Measurements from ENCODE around the gene HLA-DRA. TPM values are rescaled to one million over a fixed set of nuclear protein-coding genes. Genes with fewer than 3 reads are reported as not detected.
"Not testable (repeated sequence)": the region's sequence is repeated elsewhere in the genome, so short reads cannot be mapped to it uniquely, and the experiment has no call there.

Gene HLA-DRA
- total RNA-seq, 2 experiments from 2014 or later: 552 to 1,231 TPM

DNA sequence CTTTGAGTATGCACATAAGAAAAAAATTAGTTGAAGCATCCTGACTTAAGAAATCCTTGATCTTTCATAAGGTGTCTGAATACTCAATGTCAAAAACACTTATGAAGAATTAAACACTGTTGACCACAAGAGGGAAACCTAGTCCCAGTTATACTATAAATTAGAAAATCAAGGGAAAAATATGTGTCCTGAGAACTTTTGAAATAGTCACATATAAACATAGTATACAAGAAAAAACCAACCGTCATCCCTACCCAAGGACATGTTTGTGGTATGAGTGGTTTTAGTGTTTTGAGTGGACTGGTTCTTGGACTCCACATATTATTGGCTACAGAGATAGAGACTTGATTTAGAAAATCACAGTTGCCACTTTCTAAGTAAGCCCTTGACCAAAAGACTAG lies 7.6 kb upstream of the HLA-DRA start:
- Histone ChIP-seq H3K9me2 (ENCODE audit: insufficient read depth, low read length) (no peaks in the 10 kb centered on the region), H3K36me3 (ENCODE audit: insufficient read depth, low read length) (no peaks in the 10 kb centered on the region), H3K4me1 (ENCODE audit: insufficient read depth, low read length, poor library complexity, severe bottlenecking) (peaks cover 24% of the 10 kb centered on the region), H3K4me3 (ENCODE audit: low read depth, low read length, poor library complexity, severe bottlenecking) (no peak overlapping the region), H3K9me3 (ENCODE audit: low read length) (no peaks in the 10 kb centered on the region), H3K27ac (ENCODE audit: low read depth, low read length, poor library complexity, severe bottlenecking) (no peak overlapping the region), H3K4me2 (ENCODE audit: low read length) (no peak overlapping the region), H2AFZ (ENCODE audit: low read length) (no peak overlapping the region), H4K20me1 (ENCODE audit: insufficient read depth, low read length) (no peaks in the 10 kb centered on the region), H3K79me2 (ENCODE audit: insufficient read depth, low read depth, low read length) (no peaks in the 10 kb centered on the region)
- ChIA-PET POLR2A (interaction anchor here (0.7 kb wide), 1 partner anchor 356 kb away, joined by 3 read pairs; no protein-coding TSS in a partner anchor), CTCF (ENCODE audit: unreplicated experiment) (interaction anchor here (0.7 to 1.0 kb wide), 3 partner anchors 187 to 270 kb away, joined by 3 to 4 read pairs (median 4); no protein-coding TSS in a partner anchor)
- no peak for TF ChIP-seq EZH2phosphoT487 (IDR thresholded peaks at IDR 0.05; ENCODE audit: borderline replicate concordance, low read depth, low read length)
- TF ChIP-seq, protein P1, sequence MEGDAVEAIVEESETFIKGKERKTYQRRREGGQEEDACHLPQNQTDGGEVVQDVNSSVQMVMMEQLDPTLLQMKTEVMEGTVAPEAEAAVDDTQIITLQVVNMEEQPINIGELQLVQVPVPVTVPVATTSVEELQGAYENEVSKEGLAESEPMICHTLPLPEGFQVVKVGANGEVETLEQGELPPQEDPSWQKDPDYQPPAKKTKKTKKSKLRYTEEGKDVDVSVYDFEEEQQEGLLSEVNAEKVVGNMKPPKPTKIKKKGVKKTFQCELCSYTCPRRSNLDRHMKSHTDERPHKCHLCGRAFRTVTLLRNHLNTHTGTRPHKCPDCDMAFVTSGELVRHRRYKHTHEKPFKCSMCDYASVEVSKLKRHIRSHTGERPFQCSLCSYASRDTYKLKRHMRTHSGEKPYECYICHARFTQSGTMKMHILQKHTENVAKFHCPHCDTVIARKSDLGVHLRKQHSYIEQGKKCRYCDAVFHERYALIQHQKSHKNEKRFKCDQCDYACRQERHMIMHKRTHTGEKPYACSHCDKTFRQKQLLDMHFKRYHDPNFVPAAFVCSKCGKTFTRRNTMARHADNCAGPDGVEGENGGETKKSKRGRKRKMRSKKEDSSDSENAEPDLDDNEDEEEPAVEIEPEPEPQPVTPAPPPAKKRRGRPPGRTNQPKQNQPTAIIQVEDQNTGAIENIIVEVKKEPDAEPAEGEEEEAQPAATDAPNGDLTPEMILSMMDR (conservative IDR thresholded peaks at IDR 0.05; ENCODE audit: low read length): peak; percentile 93
- DNase-seq (ENCODE audit: low spot score): peak; percentile 75
- intact Hi-C loops (cut with micrococcal nuclease; ENCODE audit: unreplicated experiment): loop anchor here (1.0 to 2.0 kb wide), 4 partner anchors 261 to 437 kb away; no protein-coding TSS in a partner anchor
- BruUV-seq (replicated peaks): no TSS peak

DNA sequence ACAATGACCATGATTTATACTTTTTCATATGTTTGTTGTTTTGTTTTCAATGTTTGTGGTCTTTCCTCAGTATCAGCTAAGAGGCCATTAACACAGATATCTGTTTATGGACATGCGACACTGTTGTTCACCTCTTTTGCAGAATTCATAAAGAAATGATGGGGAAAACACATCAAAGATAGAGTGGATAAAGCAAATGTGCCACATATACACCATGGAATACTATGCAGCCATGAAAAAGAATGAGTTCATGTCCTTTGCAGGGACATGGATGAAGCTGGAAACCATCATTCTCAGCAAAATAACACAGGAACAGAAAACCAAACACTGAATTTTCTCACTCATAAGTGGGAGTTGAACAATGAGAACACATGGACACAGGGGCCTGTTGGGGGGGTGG lies 5.7 kb upstream of the HLA-DRA start:
- H3K79me2 ChIP-seq (ENCODE audit: insufficient read depth, low read depth, low read length); CTCF ChIA-PET (ENCODE audit: unreplicated experiment); H3K4me3 ChIP-seq (ENCODE audit: low read depth, low read length, poor library complexity, severe bottlenecking); H3K9me2 ChIP-seq (ENCODE audit: insufficient read depth, low read length); H3K9me3 ChIP-seq (ENCODE audit: low read length); H4K20me1 ChIP-seq (ENCODE audit: insufficient read depth, low read length); H3K27ac ChIP-seq (ENCODE audit: low read depth, low read length, poor library complexity, severe bottlenecking); H2AFZ ChIP-seq (ENCODE audit: low read length); DNase-seq (ENCODE audit: low spot score); BruUV-seq (replicated peaks); H3K4me2 ChIP-seq (ENCODE audit: low read length); H3K36me3 ChIP-seq (ENCODE audit: insufficient read depth, low read length): not testable (repeated sequence)
- intact Hi-C loops (cut with micrococcal nuclease; ENCODE audit: unreplicated experiment): loop anchor here (2.0 kb wide), 3 partner anchors 259 to 435 kb away; no protein-coding TSS in a partner anchor
- POLR2A ChIA-PET: interaction anchor here (0.6 to 0.7 kb wide), 2 partner anchors 12 to 13 kb away, joined by 3 read pairs; no protein-coding TSS in a partner anchor
- peaks cover 42% of the 10 kb centered on the region for H3K4me1 ChIP-seq (ENCODE audit: insufficient read depth, low read length, poor library complexity, severe bottlenecking)

DNA sequence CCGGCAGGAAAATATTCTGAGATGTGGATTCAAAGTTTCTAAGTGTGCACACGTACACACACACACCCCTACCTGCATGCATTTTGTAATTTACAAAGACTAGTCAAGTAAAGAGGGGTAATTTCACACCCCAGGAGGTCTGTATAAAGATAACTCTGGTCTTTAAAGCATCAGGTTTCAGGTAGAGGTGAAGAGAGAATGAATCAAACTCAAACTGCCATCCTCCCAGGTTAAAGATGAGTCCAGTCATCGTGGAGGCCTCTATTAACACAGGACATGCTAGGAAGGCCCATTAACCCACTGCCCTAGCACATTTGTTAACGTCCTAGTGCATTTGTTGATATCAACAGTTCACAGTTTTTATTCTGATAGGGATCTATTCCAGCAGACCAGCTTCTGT lies 3.5 kb upstream of the HLA-DRA start:
- POLR2A ChIA-PET: interaction anchor here (1.1 kb wide), 2 partner anchors 47 to 191 kb away, joined by 3 read pairs; no protein-coding TSS in a partner anchor
- peak overlapping the region; percentile 88 for H3K27ac ChIP-seq (ENCODE audit: low read depth, low read length, poor library complexity, severe bottlenecking)

More for the DNA sequence above, 3.5 kb upstream of the HLA-DRA start:
- H4K20me1 ChIP-seq (ENCODE audit: insufficient read depth, low read length): peaks cover 6% of the 10 kb centered on the region; the same call in 1 of the 2 replicates
- CTCF ChIA-PET (ENCODE audit: unreplicated experiment): no interaction called here
- no peaks in the 10 kb centered on the region for H3K9me2 ChIP-seq (ENCODE audit: insufficient read depth, low read length)
- peaks cover 9% of the 10 kb centered on the region for H3K36me3 ChIP-seq (ENCODE audit: insufficient read depth, low read length)
- no peak overlapping the region for H3K4me3 ChIP-seq (ENCODE audit: low read depth, low read length, poor library complexity, severe bottlenecking)
- no peaks in the 10 kb centered on the region for H3K9me3 ChIP-seq (ENCODE audit: low read length)
- peaks cover 48% of the 10 kb centered on the region for H3K4me1 ChIP-seq (ENCODE audit: insufficient read depth, low read length, poor library complexity, severe bottlenecking)
- H2AFZ ChIP-seq (ENCODE audit: low read length): peak overlapping the region; percentile 85
- peak overlapping the region; percentile 64 for H3K4me2 ChIP-seq (ENCODE audit: low read length)
- TF ChIP-seq, protein P1 (conservative IDR thresholded peaks at IDR 0.05; ENCODE audit: low read length): no peak
- TF ChIP-seq EZH2phosphoT487 (IDR thresholded peaks at IDR 0.05; ENCODE audit: borderline replicate concordance, low read depth, low read length): no peak
- DNase-seq (ENCODE audit: low spot score): no peak
- peaks cover 22% of the 10 kb centered on the region for H3K79me2 ChIP-seq (ENCODE audit: insufficient read depth, low read depth, low read length)
- no TSS peak for BruUV-seq (replicated peaks)
- intact Hi-C loops (cut with micrococcal nuclease; ENCODE audit: unreplicated experiment): loop anchor here (5.0 kb wide), 1 partner anchor 186 kb away; no protein-coding TSS in a partner anchor

Data from OCI-LY7 (cell line).